Colonic mucosa (tissue), 4 donors: ENCODE results near the gene ANKRD66. TPM values are rescaled to one million over a fixed set of nuclear protein-coding genes. Genes with fewer than 3 reads are reported as not detected.

Experiments
- DNase-seq: peaks from one replicate; pipeline ENCODE4 v3.0.0-alpha.2; 2020
- H3K27ac ChIP-seq: fragments of 200-600 bp; one replicate; pipeline ENCODE4 v1.8.0; 2021
- H3K27me3 ChIP-seq: fragments of 200-600 bp; one replicate; pipeline ENCODE4 v1.8.0; 2021
- H3K36me3 ChIP-seq: fragments of 200-600 bp; one replicate; pipeline ENCODE4 v1.8.0; 2021
- H3K4me1 ChIP-seq: fragments of 200-600 bp; one replicate; pipeline ENCODE4 v1.8.0; 2021; ENCODE audit warnings: mild to moderate bottlenecking
- H3K4me3 ChIP-seq: fragments of 200-600 bp; one replicate; pipeline ENCODE4 v1.8.0; 2021
- H3K9ac ChIP-seq, 2 donors: one replicate each; pipeline ENCODE4 v1.7.0; 2013; ENCODE audit warnings: control low read depth in 2 of 2, low read depth in 2 of 2, low read length in 2 of 2
- H3K9me3 ChIP-seq: fragments of 200-600 bp; one replicate; pipeline ENCODE4 v1.8.0; 2021
- CTCF ChIP-seq: fragments of 200-600 bp; IDR thresholded peaks from one replicate; pipeline ENCODE4 v1.8.0; 2022; ENCODE audit warnings: antibody characterized with exemption, mild to moderate bottlenecking
- intact Hi-C: fragments of 100-400 bp; cut with DNase I; formaldehyde crosslinking; loops from one replicate; pipeline ENCODE4 v1.14.1; 2022
- total RNA-seq, 2 donors: library from RNA; stranded (reverse); fragmentation: NEBNext Ultra II Directional in 1 of 2; extraction: Animal tissue kit (Norgen Biotek cat#: 25700) in 1 of 2; gene quantifications; one replicate each; pipeline ENCODE4 v1.2.1, GENCODE V29; 2021
- donor health status: healthy.
- donor health status: DM: no; HTN: no; CAD: no.
- donor health status: DM: no; HTN: no; CAD: no.

Gene ANKRD66
- total RNA-seq, 2 donors from 2014 or later = not detected

- TF ChIP-seq CTCF = no peak
- Histone ChIP-seq H3K36me3 (no peaks in the 10 kb centered on the region), H3K9me3 (no peaks in the 10 kb centered on the region), H3K27me3 (no peaks in the 10 kb centered on the region), H3K4me1 (no peaks in the 10 kb centered on the region), H3K4me3 (peak within 1 kb of the TSS; percentile 58), H3K27ac (no peak within 1 kb of the TSS), H3K9ac (peak within 1 kb of the TSS; percentile 23 to 52)
- DNase-seq = no peak
- intact Hi-C loops = no loop called here
Observed at GRCh38 chr6:46734867-46735719, 11.6 kb upstream of the ANKRD66 start, which contains the start of gene PLA2G7. PLA2G7 (minus strand) TSS chr6:46735375; CDS start chr6:46722891, 12,484 bp downstream.

DNA sequence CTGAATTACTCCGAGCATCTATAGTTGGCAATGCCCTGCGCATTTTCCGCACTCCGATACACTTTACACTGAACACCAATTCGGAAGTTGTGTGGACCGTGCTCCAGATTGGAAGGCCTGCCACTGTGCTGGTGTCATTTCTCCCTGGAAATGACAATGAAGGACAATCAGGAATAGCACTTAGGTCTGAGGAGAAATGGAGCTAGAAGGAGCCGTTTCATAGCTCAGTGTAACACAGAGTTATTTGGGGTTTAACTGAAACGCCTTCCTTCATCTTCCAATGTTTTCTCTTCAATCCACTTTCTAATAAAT is 11.1 kb upstream of the ANKRD66 start:
- H3K36me3 ChIP-seq = no peaks in the 10 kb centered on the region
- no peak overlapping the region for H3K9ac ChIP-seq
- no peak overlapping the region for H3K27ac ChIP-seq
- H3K9me3 ChIP-seq = no peaks in the 10 kb centered on the region
- no peak for DNase-seq
- TF ChIP-seq CTCF = no peak
- H3K4me1 ChIP-seq = no peaks in the 10 kb centered on the region
- no peaks in the 10 kb centered on the region for H3K27me3 ChIP-seq
- intact Hi-C loops = no loop called here
- peak overlapping the region; percentile 58 for H3K4me3 ChIP-seq

GRCh38 chr6:46736906-46737305 is 9.8 kb upstream of the ANKRD66 start:
- Histone ChIP-seq H3K9me3 (no peaks in the 10 kb centered on the region), H3K9ac (no peak overlapping the region), H3K27me3 (no peaks in the 10 kb centered on the region)

GRCh38 chr6:46741482-46741881 is 5.3 kb upstream of the ANKRD66 start:
- TF ChIP-seq CTCF = no peak
- Histone ChIP-seq H3K9ac (no peak overlapping the region), H3K4me1 (no peaks in the 10 kb centered on the region), H3K9me3 (no peaks in the 10 kb centered on the region), H3K36me3 (no peaks in the 10 kb centered on the region), H3K4me3 (no peak overlapping the region), H3K27ac (no peak overlapping the region), H3K27me3 (no peaks in the 10 kb centered on the region)
- no peak for DNase-seq
- intact Hi-C loops = no loop called here

More at GRCh38 chr6:46736906-46737305, 9.8 kb upstream of the ANKRD66 start:
- intact Hi-C loops = no loop called here
- H3K4me1 ChIP-seq = no peaks in the 10 kb centered on the region
- H3K4me3 ChIP-seq = no peak overlapping the region
- no peak overlapping the region for H3K27ac ChIP-seq
- H3K36me3 ChIP-seq = no peaks in the 10 kb centered on the region
- TF ChIP-seq CTCF = no peak
- DNase-seq = no peak

DNA sequence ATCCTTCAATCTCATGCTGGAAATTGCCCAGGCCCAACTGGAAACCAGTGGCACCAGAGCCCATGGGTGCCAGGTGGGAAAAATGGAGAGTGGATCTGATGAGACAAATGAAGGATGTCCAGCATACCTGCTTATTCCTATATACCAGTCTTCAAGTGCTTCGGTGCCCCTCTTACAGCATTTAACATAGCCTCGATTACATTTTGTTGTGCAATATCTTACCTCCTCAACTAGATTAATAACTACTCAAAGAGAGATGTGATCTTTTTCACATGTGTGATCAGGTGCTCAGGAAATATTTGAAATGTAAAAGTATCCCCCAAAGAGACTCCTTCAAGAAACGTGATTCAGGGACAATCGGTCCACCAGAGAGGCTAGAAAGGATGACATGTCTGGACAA is 4.8 kb upstream of the ANKRD66 start:
- Histone ChIP-seq H3K9me3 (no peaks in the 10 kb centered on the region), H3K4me3 (no peak overlapping the region), H3K9ac (no peak overlapping the region), H3K4me1 (no peaks in the 10 kb centered on the region), H3K27me3 (no peaks in the 10 kb centered on the region), H3K27ac (no peak overlapping the region), H3K36me3 (no peaks in the 10 kb centered on the region)
- no peak for TF ChIP-seq CTCF
- intact Hi-C loops = no loop called here
- no peak for DNase-seq
